ENCODE data around the gene MATN3.

Gene MATN3

DNA sequence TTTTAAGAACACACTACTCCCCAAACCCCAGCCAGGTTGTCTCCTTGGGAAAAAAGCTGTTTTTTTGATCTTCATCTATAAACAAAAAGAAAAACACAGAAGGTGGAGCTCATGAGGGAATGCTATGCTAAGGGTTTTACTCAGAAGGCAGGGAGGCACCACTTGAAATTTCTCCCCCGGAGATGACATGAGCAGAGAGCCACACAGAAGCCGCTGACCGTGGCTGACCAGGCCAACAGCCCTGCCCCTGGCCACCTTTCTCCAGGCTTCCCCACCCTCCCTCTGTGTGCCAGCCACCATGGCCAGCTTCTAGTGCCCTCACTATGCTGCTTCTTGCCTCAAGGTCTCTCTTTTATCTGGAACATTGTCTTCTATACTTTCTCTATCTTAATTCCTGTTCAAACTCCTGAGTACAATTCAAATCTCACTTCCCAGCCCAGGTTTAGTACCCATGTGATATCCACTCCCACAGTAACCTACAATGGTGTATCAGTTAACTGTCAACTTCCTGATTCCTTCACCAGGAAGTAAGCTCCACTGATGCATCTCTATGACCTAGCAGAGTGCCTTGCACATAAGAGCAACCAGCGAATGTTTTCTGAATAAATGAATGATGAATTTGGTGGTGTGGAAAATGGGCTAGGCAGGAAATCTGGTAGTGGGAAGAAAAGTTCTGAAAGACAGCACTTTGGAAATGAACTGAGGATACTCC is 23.6 kb upstream of the MATN3 start:
- DNase-seq (ENCODE audit: low read depth) = no peak

DNA sequence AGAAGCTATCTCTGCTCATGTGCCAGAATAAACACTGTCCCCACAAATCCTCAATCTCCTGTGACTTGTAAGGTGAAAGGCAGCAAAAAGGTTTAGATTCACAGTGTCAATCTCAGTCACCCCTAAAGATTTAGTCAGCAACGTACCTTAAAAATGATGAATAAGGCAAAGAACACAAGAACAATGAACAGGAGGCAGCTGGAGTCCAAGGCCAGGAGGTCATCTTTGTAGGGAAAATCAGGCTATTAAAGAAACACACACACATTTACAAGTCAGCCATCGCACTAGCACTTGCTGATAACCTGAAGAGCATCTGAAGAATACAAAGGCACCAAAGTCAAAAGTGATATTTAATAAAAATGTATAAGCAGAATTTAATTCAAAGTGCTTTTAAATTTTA is 22.4 kb upstream of the MATN3 start:
- no peak for DNase-seq (ENCODE audit: low read depth)

DNA sequence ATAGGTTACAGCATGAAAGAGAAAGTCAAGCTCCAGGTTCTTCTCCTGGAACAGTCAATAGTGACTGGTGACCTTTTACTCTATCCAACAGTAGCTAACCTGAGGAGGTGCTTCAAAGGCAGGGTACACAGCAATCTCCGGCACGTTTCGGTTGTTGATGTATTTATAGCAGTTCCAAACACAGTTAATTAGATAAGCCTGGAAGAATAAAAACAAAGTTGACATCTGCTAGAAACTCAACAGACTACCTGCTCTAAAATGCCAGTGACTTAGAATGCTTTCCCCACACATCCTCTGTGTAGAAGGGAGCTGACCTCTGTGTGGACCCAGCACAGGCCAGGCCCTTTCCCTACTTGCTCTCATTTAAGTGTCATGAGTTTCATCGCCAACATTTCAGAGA is 21.8 kb upstream of the MATN3 start:
- no peak for DNase-seq (ENCODE audit: low read depth)

GRCh38 chr2:20033322-20033721 is 20.9 kb upstream of the MATN3 start:
- no peak for DNase-seq (ENCODE audit: low read depth)

DNA sequence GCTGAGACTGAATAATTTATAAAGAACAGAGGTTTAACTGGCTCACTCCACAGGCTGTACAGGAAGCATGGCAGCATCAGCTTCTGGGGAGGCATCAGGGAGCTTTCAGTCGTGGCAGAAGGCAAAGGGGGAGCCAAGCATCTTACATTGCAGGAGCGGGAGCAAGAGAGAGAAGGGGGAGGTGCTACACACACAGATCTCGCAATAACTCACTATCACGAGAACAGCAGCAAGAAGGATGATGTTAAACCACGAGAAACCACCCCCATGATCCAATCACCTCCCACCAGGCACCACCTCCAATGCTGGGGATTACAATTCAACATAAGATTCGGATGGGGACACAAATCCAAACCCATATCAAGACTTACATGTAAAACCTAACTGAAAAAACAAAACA is 17.8 kb upstream of the MATN3 start:
- no peak for DNase-seq (ENCODE audit: low read depth)

GRCh38 chr2:20027705-20028434 is 15.4 kb upstream of the MATN3 start:
- DNase-seq (ENCODE audit: low read depth) = peak; percentile 72

DNA sequence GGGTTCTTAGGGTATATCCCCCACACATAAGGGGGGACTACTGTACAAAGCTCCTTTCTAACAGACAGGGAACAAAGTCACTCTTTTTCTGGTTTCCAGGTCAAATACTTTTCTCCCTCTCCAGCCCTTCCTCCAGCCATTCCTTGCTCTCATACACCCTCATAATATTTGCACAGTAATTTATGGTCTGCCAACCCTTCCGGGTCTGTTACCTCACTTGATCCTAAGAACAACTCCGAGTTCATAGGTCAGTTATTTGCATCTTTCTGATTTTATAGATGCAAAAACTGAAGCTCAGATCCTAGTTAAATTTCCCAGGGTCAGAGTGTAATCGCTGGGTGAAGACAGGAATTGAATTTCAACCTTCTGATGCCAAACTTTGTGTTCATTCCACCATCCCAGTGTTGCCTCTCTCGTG is 14.8 kb upstream of the MATN3 start:
- DNase-seq (ENCODE audit: low read depth) = no peak

- peak; percentile 81 for DNase-seq (ENCODE audit: low read depth)
Observed at GRCh38 chr2:20025065-20025786, 12.8 kb upstream of the MATN3 start.

- DNase-seq (ENCODE audit: low read depth) = no peak
Observed at GRCh38 chr2:20023688-20024087, 11.2 kb upstream of the MATN3 start.

- DNase-seq (ENCODE audit: low read depth) = no peak
Observed at GRCh38 chr2:20021405-20022009, 9.0 kb upstream of the MATN3 start.

GRCh38 chr2:20019747-20020146 is 7.3 kb upstream of the MATN3 start:
- no peak for DNase-seq (ENCODE audit: low read depth)

- DNase-seq (ENCODE audit: low read depth) = no peak
Observed at GRCh38 chr2:20018601-20019152, 6.2 kb upstream of the MATN3 start.

DNA sequence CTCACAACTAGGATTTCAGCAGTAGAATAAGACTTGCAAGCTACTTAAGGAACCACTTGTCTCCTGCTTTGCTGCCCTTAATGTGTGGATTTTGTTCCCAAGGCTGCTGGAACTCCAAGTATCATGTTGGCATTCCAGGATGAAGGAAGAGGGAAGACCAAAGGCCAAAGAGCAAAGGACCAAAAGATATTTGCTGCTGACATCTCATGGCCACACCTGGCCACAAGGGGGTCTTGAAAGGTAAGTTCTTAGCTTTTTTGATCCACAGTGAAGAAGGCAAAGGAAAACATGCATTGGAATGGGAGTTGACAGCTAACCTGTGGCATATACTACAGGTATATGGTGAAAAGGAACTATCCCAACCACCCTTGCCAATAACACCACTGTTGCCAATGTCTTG is 3.9 kb upstream of the MATN3 start:
- no peak for DNase-seq (ENCODE audit: low read depth)

GRCh38 chr2:20015482-20016083 is 3.1 kb upstream of the MATN3 start:
- DNase-seq (ENCODE audit: low read depth) = peak; percentile 69

- no peak for DNase-seq (ENCODE audit: low read depth)
Observed at GRCh38 chr2:20013126-20013849, 820 bp upstream of the MATN3 start.

GRCh38 chr2:20012032-20012281 is 511 bp downstream of the MATN3 start:
- no peak for DNase-seq (ENCODE audit: low read depth)

GRCh38 chr2:20011276-20012031 is 1.0 kb downstream of the MATN3 start:
- no peak for DNase-seq (ENCODE audit: low read depth)

- DNase-seq (ENCODE audit: low read depth) = no peak
Observed at GRCh38 chr2:20008703-20009102, 3.8 kb downstream of the MATN3 start.

DNA sequence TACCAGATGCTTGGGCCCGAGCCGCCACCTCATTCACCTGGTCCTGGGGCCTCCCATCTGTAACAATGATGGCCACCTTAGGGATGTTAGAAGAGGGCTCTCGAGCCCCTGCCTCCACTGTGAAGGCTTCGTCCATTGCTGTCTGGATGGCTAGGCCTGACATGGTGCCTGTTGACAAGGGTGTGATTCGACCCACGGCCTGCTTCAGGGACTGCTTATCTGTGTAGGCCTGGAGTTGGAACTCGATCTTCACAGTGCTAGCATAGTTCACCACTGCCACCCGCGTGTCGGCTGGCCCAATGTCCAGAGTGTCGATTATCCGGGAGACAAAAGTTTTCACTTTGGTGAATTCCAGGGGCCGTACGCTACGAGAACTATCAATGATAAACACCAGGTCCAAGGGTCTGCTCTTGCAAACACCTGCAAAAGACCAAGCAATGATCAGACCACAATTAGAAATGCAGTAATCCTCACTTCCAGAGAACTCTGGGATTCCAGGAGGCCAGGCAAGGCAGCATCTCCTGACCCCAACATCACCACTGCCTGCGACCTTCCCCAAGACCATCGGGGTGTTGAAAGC is 6.5 kb downstream of the MATN3 start:
- no peak for DNase-seq (ENCODE audit: low read depth)

GRCh38 chr2:20005067-20005627 is 7.3 kb downstream of the MATN3 start:
- DNase-seq (ENCODE audit: low read depth) = no peak

Measured in EH (cell line).